SU-DHL-6 (cell line): ENCODE data around the gene IYD.
"Not testable (repeated sequence)": the region's sequence is repeated elsewhere in the genome, so short reads cannot be mapped to it uniquely, and the experiment has no call there.

Source experiments
- H2AFZ ChIP-seq: fragments of 200-600 bp; sonication (generic); 2 replicates; pipeline ENCODE4 v1.6.1; 2014; ENCODE audit warnings: low read depth, mild to moderate bottlenecking, moderate library complexity, mixed read lengths, antibody characterized with exemption, low read length; ENCODE audit not compliant: severe bottlenecking
- H3F3A ChIP-seq: fragments of 200-600 bp; shearing (Covaris generic); 2 replicates; pipeline ENCODE4 v1.6.0; 2016; ENCODE audit warnings: antibody characterized with exemption, mild to moderate bottlenecking; ENCODE audit not compliant: insufficient read depth
- H3K27ac ChIP-seq: fragments of 200-600 bp; sonication (generic); 2 replicates; pipeline ENCODE4 v1.5.1; 2016; ENCODE audit warnings: low read depth, mild to moderate bottlenecking, low read length, moderate library complexity, mixed read lengths
- H3K27me3 ChIP-seq: fragments of 200-600 bp; sonication (generic), shearing (Covaris generic); 2 replicates; pipeline ENCODE4 v1.6.0; 2014; ENCODE audit warnings: mild to moderate bottlenecking, low read length
- H3K36me3 ChIP-seq: fragments of 200-600 bp; sonication (generic); 2 replicates; pipeline ENCODE4 v1.6.1; 2014; ENCODE audit warnings: mild to moderate bottlenecking, low read length, mixed read lengths
- H3K4me2 ChIP-seq: fragments of 300-600, 200-600 bp; shearing (Covaris generic), sonication (generic); 2 replicates; pipeline ENCODE4 v1.6.0; 2014; ENCODE audit warnings: low read length, low read depth, mild to moderate bottlenecking; ENCODE audit not compliant: poor library complexity, severe bottlenecking
- H3K4me3 ChIP-seq: fragments of 200-600 bp; sonication (generic); 2 replicates; pipeline ENCODE4 v1.5.1; 2014; ENCODE audit warnings: antibody characterized with exemption, low read length, mild to moderate bottlenecking, mixed read lengths; ENCODE audit not compliant: insufficient read depth, poor library complexity, severe bottlenecking
- H3K79me2 ChIP-seq: fragments of 200-600 bp; sonication (generic); 2 replicates; pipeline ENCODE4 v1.6.1; 2014; ENCODE audit warnings: mild to moderate bottlenecking, low read length, moderate library complexity; ENCODE audit not compliant: insufficient read depth
- H3K9ac ChIP-seq: fragments of 200-600 bp; sonication (generic); 2 replicates; pipeline ENCODE4 v1.7.0; 2014; ENCODE audit warnings: mild to moderate bottlenecking, low read length
- H3K9me2 ChIP-seq: fragments of 200-600 bp; sonication (generic); replicated peaks from 2 replicates; pipeline ENCODE4 v1.6.1; 2014; ENCODE audit warnings: low read length; ENCODE audit not compliant: insufficient read depth
- H3K9me3 ChIP-seq: fragments of 200-600 bp; sonication (generic); 2 replicates; pipeline ENCODE4 v1.6.1; 2014; ENCODE audit warnings: low read length, mixed read lengths; ENCODE audit not compliant: insufficient read depth
- H4K20me1 ChIP-seq: fragments of 200-600 bp; sonication (generic); 2 replicates; pipeline ENCODE4 v1.6.1; 2014; ENCODE audit warnings: low read depth, mild to moderate bottlenecking, antibody characterized with exemption, low read length, moderate library complexity, mixed read lengths
- CTCF ChIP-seq: fragments of 200-600 bp; sonication (generic); IDR thresholded peaks from one replicate; pipeline ENCODE4 v1.5.1; 2017; ENCODE audit warnings: antibody characterized with exemption, mild to moderate bottlenecking, low read length, moderate library complexity; ENCODE audit not compliant: insufficient read depth, poor library complexity, severe bottlenecking
- EZH2phosphoT487 ChIP-seq: fragments of 200-600 bp; sonication (generic), shearing (Covaris generic); conservative IDR thresholded peaks from 2 replicates; pipeline ENCODE4 v1.6.1; 2018; ENCODE audit warnings: mild to moderate bottlenecking, antibody characterized with exemption, low read length, moderate library complexity, mixed read lengths

IYD gene

GRCh38 chr6:150445486-150445885 is 76.7 kb downstream of the IYD start:
- Histone ChIP-seq H3K27me3 (no peaks in the 10 kb centered on the region), H2AFZ (no peak overlapping the region), H3K9ac (no peak overlapping the region), H3K4me2 (no peak overlapping the region), H3K9me2 (no peaks in the 10 kb centered on the region), H3K9me3 (no peaks in the 10 kb centered on the region), H3K27ac (no peak overlapping the region), H3K4me3 (no peak overlapping the region), H3F3A (no peaks in the 10 kb centered on the region), H3K36me3 (no peaks in the 10 kb centered on the region), H4K20me1 (no peaks in the 10 kb centered on the region), H3K79me2 (no peaks in the 10 kb centered on the region)
- TF ChIP-seq EZH2phosphoT487, result no peak
- no peak for TF ChIP-seq CTCF

- TF ChIP-seq EZH2phosphoT487 (no peak), CTCF (no peak)
- H3K36me3 ChIP-seq, result no peaks in the 10 kb centered on the region
- H2AFZ ChIP-seq, result no peak overlapping the region
- no peaks in the 10 kb centered on the region for H3F3A ChIP-seq
- no peak overlapping the region for H3K4me3 ChIP-seq
- no peaks in the 10 kb centered on the region for H3K9me2 ChIP-seq
- H3K27me3 ChIP-seq, result no peaks in the 10 kb centered on the region
- H3K4me2 ChIP-seq, result no peak overlapping the region
- H3K27ac ChIP-seq, result no peak overlapping the region
- H4K20me1 ChIP-seq, result no peaks in the 10 kb centered on the region
- no peak overlapping the region for H3K9ac ChIP-seq
- H3K9me3 ChIP-seq, result no peaks in the 10 kb centered on the region
- no peaks in the 10 kb centered on the region for H3K79me2 ChIP-seq
These were observed 79.4 kb downstream of the IYD start for GRCh38 chr6:150448221-150448620.

GRCh38 chr6:150449055-150449454 is 80.2 kb downstream of the IYD start:
- H3K36me3 ChIP-seq, H3K27ac ChIP-seq, H3K4me2 ChIP-seq, H3K9ac ChIP-seq, H2AFZ ChIP-seq, H3K9me2 ChIP-seq, H3K27me3 ChIP-seq, H3F3A ChIP-seq, H3K4me3 ChIP-seq, H3K9me3 ChIP-seq, H4K20me1 ChIP-seq, H3K79me2 ChIP-seq: not testable (repeated sequence)

GRCh38 chr6:150450918-150451317 is 82.1 kb downstream of the IYD start:
- H3K36me3 ChIP-seq, result no peaks in the 10 kb centered on the region
- H3K4me2 ChIP-seq, result no peak overlapping the region
- no peaks in the 10 kb centered on the region for H3F3A ChIP-seq
- no peak overlapping the region for H3K9ac ChIP-seq
- no peaks in the 10 kb centered on the region for H3K79me2 ChIP-seq
- H3K9me2 ChIP-seq, result no peaks in the 10 kb centered on the region
- no peaks in the 10 kb centered on the region for H3K27me3 ChIP-seq
- TF ChIP-seq CTCF (no peak), EZH2phosphoT487 (no peak)
- no peaks in the 10 kb centered on the region for H4K20me1 ChIP-seq
- no peaks in the 10 kb centered on the region for H3K9me3 ChIP-seq
- H2AFZ ChIP-seq, result no peak overlapping the region
- H3K4me3 ChIP-seq, result no peak overlapping the region
- H3K27ac ChIP-seq, result no peak overlapping the region
